HEK293 (cell line): ENCODE data around the gene RAD50.

Experiments
- CTCF ChIA-PET: fragments of 350-600 bp; formaldehyde crosslinking; extraction: SDS; loops from one replicate; lab custom pipeline; 2021; ENCODE audit warnings: antibody characterized with exemption; lab: Yijun Ruan, JAX
- POLR2A ChIA-PET: fragments of 300-600 bp; formaldehyde crosslinking; extraction: SDS; loops from one replicate; lab custom pipeline; 2020; ENCODE audit warnings: antibody characterized with exemption, inconsistent platforms; lab: Yijun Ruan, JAX
- H3K27ac ChIP-seq: fragments of 200-500 bp; sonication (Bioruptor generic); 2 replicates; pipeline ENCODE4 v1.5.1; 2014; ENCODE audit warnings: low read depth, low read length, control low read depth, inconsistent platforms; ENCODE audit errors: extremely low read depth
- H3K36me3 ChIP-seq, 2 experiments: fragments of 200-500 bp in 1 of 2; sonication (Bioruptor generic) in 1 of 2; 1 replicate in 1 of 2; 2 replicates in 1 of 2; pipeline ENCODE4 v1.5.1; 2014 to 2017; ENCODE audit warnings: inconsistent platforms in 2 of 2, low read length in 2 of 2; ENCODE audit not compliant: control insufficient read depth in 2 of 2, insufficient read depth in 1 of 2
- H3K4me1 ChIP-seq: fragments of 200-500 bp; sonication (Bioruptor generic); 2 replicates; pipeline ENCODE4 v1.5.1; 2014; ENCODE audit warnings: mild to moderate bottlenecking, low read length, inconsistent platforms; ENCODE audit not compliant: control insufficient read depth, insufficient read depth
- H3K4me3 ChIP-seq: 2 replicates; pipeline ENCODE4 v1.5.1; 2011; ENCODE audit warnings: low read depth, mild to moderate bottlenecking, control low read depth, low read length, moderate library complexity
- H3K9me3 ChIP-seq: fragments of 200-500 bp; sonication (Bioruptor generic); 2 replicates; pipeline ENCODE4 v1.5.1; 2014; ENCODE audit warnings: low read depth, low read length, inconsistent platforms; ENCODE audit not compliant: control insufficient read depth, insufficient read depth
- GLI4 ChIP-seq: fragments of 450-650 bp; formaldehyde crosslinking; IDR thresholded peaks from 2 replicates; pipeline ENCODE4 v1.5.1; 2016; ENCODE audit warnings: missing biosample characterization, missing genetic modification characterization
- KLF1 ChIP-seq: fragments of 450-650 bp; formaldehyde crosslinking; IDR thresholded peaks from 2 replicates; pipeline ENCODE4 v1.5.1; 2016; ENCODE audit warnings: missing biosample characterization, missing genetic modification characterization
- KLF7 ChIP-seq: fragments of 450-650 bp; formaldehyde crosslinking; IDR thresholded peaks from 2 replicates; pipeline ENCODE4 v1.5.1; 2016; ENCODE audit warnings: missing biosample characterization, missing genetic modification characterization, borderline replicate concordance
- SALL2 ChIP-seq: fragments of 450-650 bp; formaldehyde crosslinking; IDR thresholded peaks from 2 replicates; pipeline ENCODE4 v1.5.0; 2017; ENCODE audit warnings: missing biosample characterization, mild to moderate bottlenecking, missing genetic modification characterization, borderline replicate concordance
- SCRT1 ChIP-seq: fragments of 450-650 bp; formaldehyde crosslinking; IDR thresholded peaks from 2 replicates; pipeline ENCODE4 v1.5.1; 2016; ENCODE audit warnings: missing biosample characterization, missing genetic modification characterization, borderline replicate concordance
- SCRT2 ChIP-seq: fragments of 450-650 bp; formaldehyde crosslinking; IDR thresholded peaks from 2 replicates; pipeline ENCODE4 v1.5.1; 2016; ENCODE audit warnings: missing biosample characterization, missing genetic modification characterization
- ZNF2 ChIP-seq: fragments of 450-650 bp; formaldehyde crosslinking; IDR thresholded peaks from 2 replicates; pipeline ENCODE4 v1.5.1; 2016; ENCODE audit warnings: missing biosample characterization, missing genetic modification characterization
- ZNF335 ChIP-seq: fragments of 450-650 bp; formaldehyde crosslinking; conservative IDR thresholded peaks from 2 replicates; pipeline ENCODE4 v1.5.1; 2016; ENCODE audit warnings: missing biosample characterization, missing genetic modification characterization
- ZNF366 ChIP-seq: fragments of 450-650 bp; formaldehyde crosslinking; conservative IDR thresholded peaks from 2 replicates; pipeline ENCODE4 v1.5.1; 2016; ENCODE audit warnings: missing biosample characterization, missing genetic modification characterization
- ZNF549 ChIP-seq: fragments of 450-650 bp; IDR thresholded peaks from 2 replicates; pipeline ENCODE4 v1.5.1; 2018; ENCODE audit warnings: missing biosample characterization, missing genetic modification characterization, mild to moderate bottlenecking, inconsistent platforms, moderate library complexity
- ZNF558 ChIP-seq: fragments of 450-650 bp; formaldehyde crosslinking; IDR thresholded peaks from 2 replicates; pipeline ENCODE4 v1.5.1; 2016; ENCODE audit warnings: missing biosample characterization, missing genetic modification characterization
- TF ChIP-seq, protein P1 (sequence below): fragments of 450-650 bp; formaldehyde crosslinking; IDR thresholded peaks from 2 replicates; pipeline ENCODE4 v1.5.1; 2016; ENCODE audit warnings: missing biosample characterization, missing genetic modification characterization
- TF ChIP-seq, protein P2 (sequence below): fragments of 450-650 bp; formaldehyde crosslinking; IDR thresholded peaks from 2 replicates; pipeline ENCODE4 v1.5.1; 2016; ENCODE audit warnings: missing biosample characterization, missing genetic modification characterization

RAD50 gene

DNA sequence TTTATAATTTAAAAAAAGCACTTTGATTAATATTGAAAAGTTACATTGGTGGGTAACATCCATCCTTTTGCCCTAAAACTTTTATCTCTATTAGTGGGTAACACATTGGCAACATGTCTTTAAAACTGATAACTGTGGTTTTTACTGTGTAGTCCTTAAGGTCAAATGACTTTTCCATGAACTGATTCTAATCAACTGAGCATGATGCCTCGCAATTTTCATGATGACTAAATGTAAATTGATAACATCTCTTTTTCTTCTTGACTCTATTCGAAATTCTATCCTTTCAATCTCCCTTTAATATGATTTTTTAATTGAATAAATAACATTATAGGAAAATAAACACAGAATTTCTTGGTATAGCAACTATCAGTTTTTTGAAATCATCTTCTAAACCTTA, 7.2 kb upstream of the RAD50 start:
- CTCF ChIA-PET, result interaction anchor here (0.7 kb wide), 1 partner anchor 51 kb away, joined by 3 read pairs; no protein-coding TSS in a partner anchor
- H3K9me3 ChIP-seq, result no peaks in the 10 kb centered on the region
- no peak overlapping the region for H3K27ac ChIP-seq
- no peak for TF ChIP-seq ZNF558 (tag by site-specific recombination)
- TF ChIP-seq, all 188 proteins: peak for 0
- POLR2A ChIA-PET, result no interaction called here
- Histone ChIP-seq H3K4me3 (no peak overlapping the region), H3K36me3 (no peaks in the 10 kb centered on the region), H3K4me1 (no peaks in the 10 kb centered on the region)

DNA sequence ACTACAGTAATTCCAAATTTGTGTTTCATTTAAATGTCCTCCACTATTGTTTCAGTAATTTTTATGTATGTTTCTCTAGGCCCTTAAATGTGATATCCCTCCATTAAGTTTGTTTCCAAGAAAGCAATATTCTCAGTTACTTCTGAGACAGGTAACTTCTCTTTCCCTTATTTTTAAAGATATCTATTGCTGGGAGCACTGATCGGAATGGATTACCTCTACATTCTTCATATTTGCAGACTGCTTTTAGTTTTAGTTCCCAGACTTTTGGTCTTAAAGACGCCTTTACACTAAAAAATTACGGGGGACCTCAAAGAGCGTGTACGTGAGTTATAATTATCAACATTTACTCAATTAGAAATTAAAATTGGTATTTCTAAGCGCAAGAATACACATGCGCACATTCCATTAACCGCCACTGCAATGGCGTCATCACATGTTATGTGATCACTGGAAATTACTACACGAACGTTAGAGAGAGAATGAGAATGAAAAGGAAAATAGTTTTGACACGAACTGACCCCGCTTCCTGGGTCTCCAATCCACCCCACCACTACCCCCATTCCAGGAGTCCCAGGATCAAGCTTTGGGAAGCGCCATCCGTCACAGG, 519 bp upstream of the RAD50 start:
- POLR2A ChIA-PET, result interaction anchor here (1.0 to 1.9 kb wide), 3 partner anchors 15 to 259 kb away, joined by 3 to 8 read pairs (median 3); no protein-coding TSS in a partner anchor
- no peak overlapping the region; the same call in 1 of the 2 replicates for H3K27ac ChIP-seq
- CTCF ChIA-PET, result interaction anchor here (0.6 kb wide), 2 partner anchors 18 to 796 kb away, joined by 6 read pairs; no protein-coding TSS in a partner anchor

DNA sequence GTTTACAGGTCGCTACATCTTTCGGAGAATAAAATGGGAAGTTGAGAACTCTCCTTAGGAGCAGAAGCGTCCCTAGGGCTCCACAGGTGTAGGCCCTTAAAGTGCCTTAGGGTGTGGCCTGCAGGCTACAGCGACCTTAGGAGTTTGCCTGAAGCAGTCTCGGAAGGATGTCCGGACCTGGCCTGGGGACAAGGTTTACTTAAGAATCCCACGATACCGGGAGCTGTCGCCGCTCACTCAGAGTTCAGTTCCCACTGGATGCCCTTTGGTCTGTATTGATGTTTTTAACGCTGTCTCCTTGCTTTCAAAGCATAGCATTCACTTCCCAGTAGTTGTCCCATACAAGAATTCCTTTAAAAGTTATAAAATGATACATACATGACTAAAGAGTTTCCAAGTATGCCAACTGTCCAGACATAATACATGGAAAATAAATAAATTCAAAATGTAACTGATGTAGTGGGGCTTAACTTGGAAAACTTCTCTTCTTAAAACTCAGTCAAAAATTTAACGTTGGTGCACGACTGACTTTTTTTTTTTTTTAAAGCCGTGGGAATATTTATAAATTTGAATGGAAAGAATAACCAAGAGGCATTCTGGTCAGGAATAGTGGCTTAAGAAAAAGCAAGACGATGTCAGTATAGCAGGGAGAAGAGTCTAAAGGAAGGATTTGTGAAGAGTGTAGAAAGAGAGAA, 848 bp downstream of the RAD50 start:
- ChIA-PET POLR2A (interaction anchor here (1.1 to 1.9 kb wide), 2 partner anchors 13 to 61 kb away, joined by 3 to 8 read pairs; no protein-coding TSS in a partner anchor), CTCF (no interaction called here)
- H3K36me3 ChIP-seq, result peaks cover 19 to 32% of the 10 kb centered on the region in 2 experiments
- peaks cover 2% of the 10 kb centered on the region; the same call in 1 of the 2 replicates for H3K4me1 ChIP-seq
- H3K9me3 ChIP-seq, result no peaks in the 10 kb centered on the region
- H3K27ac ChIP-seq, result peak overlapping the region; percentile 64
- TF ChIP-seq, protein P1, sequence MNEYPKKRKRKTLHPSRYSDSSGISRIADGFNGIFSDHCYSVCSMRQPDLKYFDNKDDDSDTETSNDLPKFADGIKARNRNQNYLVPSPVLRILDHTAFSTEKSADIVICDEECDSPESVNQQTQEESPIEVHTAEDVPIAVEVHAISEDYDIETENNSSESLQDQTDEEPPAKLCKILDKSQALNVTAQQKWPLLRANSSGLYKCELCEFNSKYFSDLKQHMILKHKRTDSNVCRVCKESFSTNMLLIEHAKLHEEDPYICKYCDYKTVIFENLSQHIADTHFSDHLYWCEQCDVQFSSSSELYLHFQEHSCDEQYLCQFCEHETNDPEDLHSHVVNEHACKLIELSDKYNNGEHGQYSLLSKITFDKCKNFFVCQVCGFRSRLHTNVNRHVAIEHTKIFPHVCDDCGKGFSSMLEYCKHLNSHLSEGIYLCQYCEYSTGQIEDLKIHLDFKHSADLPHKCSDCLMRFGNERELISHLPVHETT (tag by site-specific recombination), result no peak
- TF ChIP-seq, protein P2, sequence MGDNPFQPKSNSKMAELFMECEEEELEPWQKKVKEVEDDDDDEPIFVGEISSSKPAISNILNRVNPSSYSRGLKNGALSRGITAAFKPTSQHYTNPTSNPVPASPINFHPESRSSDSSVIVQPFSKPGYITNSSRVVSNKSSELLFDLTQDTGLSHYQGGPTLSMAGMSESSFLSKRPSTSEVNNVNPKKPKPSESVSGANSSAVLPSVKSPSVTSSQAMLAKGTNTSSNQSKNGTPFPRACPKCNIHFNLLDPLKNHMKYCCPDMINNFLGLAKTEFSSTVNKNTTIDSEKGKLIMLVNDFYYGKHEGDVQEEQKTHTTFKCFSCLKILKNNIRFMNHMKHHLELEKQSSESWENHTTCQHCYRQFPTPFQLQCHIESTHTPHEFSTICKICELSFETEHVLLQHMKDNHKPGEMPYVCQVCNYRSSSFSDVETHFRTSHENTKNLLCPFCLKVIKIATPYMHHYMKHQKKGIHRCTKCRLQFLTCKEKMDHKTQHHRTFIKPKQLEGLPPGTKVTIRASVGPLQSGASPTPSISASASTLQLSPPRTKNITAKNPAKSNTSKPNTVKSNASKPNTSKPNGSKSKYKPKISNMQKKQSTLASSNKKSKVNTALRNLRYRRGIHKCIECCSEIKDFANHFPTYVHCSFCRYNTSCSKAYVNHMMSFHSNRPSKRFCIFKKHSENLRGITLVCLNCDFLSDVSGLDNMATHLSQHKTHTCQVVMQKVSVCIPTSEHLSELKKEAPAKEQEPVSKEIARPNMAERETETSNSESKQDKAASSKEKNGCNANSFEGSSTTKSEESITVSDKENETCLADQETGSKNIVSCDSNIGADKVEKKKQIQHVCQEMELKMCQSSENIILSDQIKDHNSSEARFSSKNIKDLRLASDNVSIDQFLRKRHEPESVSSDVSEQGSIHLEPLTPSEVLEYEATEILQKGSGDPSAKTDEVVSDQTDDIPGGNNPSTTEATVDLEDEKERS (tag by site-specific recombination), result no peak
- TF ChIP-seq SCRT1 (tag by site-specific recombination), result peak; percentile 79; the same call in 1 of the 2 replicates
- TF ChIP-seq GLI4 (tag by site-specific recombination), result no peak
- TF ChIP-seq SALL2 (tag by site-specific recombination), result no peak
- TF ChIP-seq SCRT2 (tag by site-specific recombination), result peak; percentile 95
- peak; percentile 54; the same call in 1 of the 2 replicates for TF ChIP-seq ZNF335 (tag by site-specific recombination)
- TF ChIP-seq KLF7 (tag by site-specific recombination), result peak; percentile 57; the same call in 1 of the 2 replicates
- peak; percentile 23 for TF ChIP-seq KLF1 (tag by site-specific recombination)
- H3K4me3 ChIP-seq, result peak overlapping the region; percentile 77

More for the DNA sequence above, 519 bp upstream of the RAD50 start:
- peak overlapping the region; percentile 77 for H3K4me3 ChIP-seq
- peaks cover 2% of the 10 kb centered on the region; the same call in 1 of the 2 replicates for H3K4me1 ChIP-seq
- peaks cover 11 to 18% of the 10 kb centered on the region in 2 experiments for H3K36me3 ChIP-seq
- H3K9me3 ChIP-seq, result no peaks in the 10 kb centered on the region
- TF ChIP-seq ZNF366 (tag by site-specific recombination), result 0 out of 2 replicates have a peak, but pooled peaks have one; percentile 8
- no peak for TF ChIP-seq ZNF549 (tag by site-specific recombination)
- TF ChIP-seq ZNF2 (tag by site-specific recombination), result no peak
